GM12873 (cell line): Measurements from ENCODE around the gene FAM209B.
"Not testable (repeated sequence)": the region's sequence is repeated elsewhere in the genome, so short reads cannot be mapped to it uniquely, and the experiment has no call there.

Experiments
- CTCF ChIP-seq: IDR thresholded peaks from 2 replicates; pipeline ENCODE4 v1.5.1; 2012; ENCODE audit warnings: low read depth, mild to moderate bottlenecking, moderate library complexity, low read length, control low read depth; ENCODE audit not compliant: insufficient read depth; ENCODE audit errors: missing control alignments

Gene FAM209B

GRCh38 chr20:56518721-56519398, 14.2 kb upstream of the FAM209B start:
- TF ChIP-seq CTCF, result no peak

GRCh38 chr20:56519551-56519950, 13.5 kb upstream of the FAM209B start:
- TF ChIP-seq CTCF, result no peak

GRCh38 chr20:56520180-56520579, 12.9 kb upstream of the FAM209B start:
- no peak for TF ChIP-seq CTCF

GRCh38 chr20:56522311-56522710, 10.7 kb upstream of the FAM209B start:
- TF ChIP-seq CTCF, result no peak

- TF ChIP-seq CTCF, result not testable (repeated sequence)
Measured at GRCh38 chr20:56524444-56524843, 8.6 kb upstream of the FAM209B start, which contains the start of gene FAM209A. Gene FAM209A, plus strand, starts transcription at chr20:56524744. Its CDS starts 65 bp downstream, at chr20:56524809.

GRCh38 chr20:56527521-56527920, 5.5 kb upstream of the FAM209B start:
- no peak for TF ChIP-seq CTCF

- TF ChIP-seq CTCF, result no peak
Measured at GRCh38 chr20:56537997-56538396, 5.0 kb downstream of the FAM209B start.
